Measurements from ENCODE around the gene ARHGAP6.

DNA sequence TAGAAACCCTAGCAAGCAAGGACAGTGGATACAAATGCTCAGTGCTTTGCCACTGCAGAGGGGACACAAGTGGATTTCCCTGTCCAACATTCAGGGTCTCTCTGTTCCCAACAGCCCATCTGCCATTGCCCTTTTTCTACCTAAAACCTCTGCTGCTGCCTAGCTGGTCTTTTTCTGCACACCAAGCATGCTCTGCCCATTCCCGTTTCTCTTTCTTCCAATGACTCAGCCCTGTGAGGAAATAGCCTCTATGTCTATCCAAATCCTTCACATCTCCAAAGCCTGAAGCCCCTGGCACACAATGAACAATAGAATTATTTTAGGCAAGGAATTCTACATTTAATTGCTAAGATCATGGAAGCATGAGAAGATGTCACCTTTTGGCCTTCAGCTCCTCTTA, 378.2 kb downstream of the ARHGAP6 start:
- TF ChIP-seq CSDC2 (CRISPR knock-in tag; IDR thresholded peaks at IDR 0.05) (no peak), CSRNP3 (CRISPR knock-in tag; IDR thresholded peaks at IDR 0.05) (no peak), PATZ1 (CRISPR knock-in tag; IDR thresholded peaks at IDR 0.05; ENCODE audit: borderline replicate concordance) (no peak), ZNF8 (CRISPR knock-in tag; IDR thresholded peaks at IDR 0.05) (no peak), TSHZ2 (CRISPR knock-in tag; IDR thresholded peaks at IDR 0.05) (no peak), BACH2 (CRISPR knock-in tag; IDR thresholded peaks at IDR 0.05; ENCODE audit: borderline replicate concordance) (no peak), RARB (CRISPR knock-in tag; IDR thresholded peaks at IDR 0.05) (no peak), ZC3H10 (CRISPR knock-in tag; IDR thresholded peaks at IDR 0.05) (no peak), ZFP30 (CRISPR knock-in tag; IDR thresholded peaks at IDR 0.05) (no peak), TCF4 (CRISPR knock-in tag; IDR thresholded peaks at IDR 0.05; ENCODE audit: borderline replicate concordance) (no peak)
- TF ChIP-seq, protein P1, sequence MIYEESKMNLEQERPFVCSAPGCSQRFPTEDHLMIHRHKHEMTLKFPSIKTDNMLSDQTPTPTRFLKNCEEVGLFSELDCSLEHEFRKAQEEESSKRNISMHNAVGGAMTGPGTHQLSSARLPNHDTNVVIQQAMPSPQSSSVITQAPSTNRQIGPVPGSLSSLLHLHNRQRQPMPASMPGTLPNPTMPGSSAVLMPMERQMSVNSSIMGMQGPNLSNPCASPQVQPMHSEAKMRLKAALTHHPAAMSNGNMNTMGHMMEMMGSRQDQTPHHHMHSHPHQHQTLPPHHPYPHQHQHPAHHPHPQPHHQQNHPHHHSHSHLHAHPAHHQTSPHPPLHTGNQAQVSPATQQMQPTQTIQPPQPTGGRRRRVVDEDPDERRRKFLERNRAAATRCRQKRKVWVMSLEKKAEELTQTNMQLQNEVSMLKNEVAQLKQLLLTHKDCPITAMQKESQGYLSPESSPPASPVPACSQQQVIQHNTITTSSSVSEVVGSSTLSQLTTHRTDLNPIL (CRISPR knock-in tag; IDR thresholded peaks at IDR 0.05; ENCODE audit: low read depth): no peak
